Gastrocnemius medialis (tissue), 4 donors: ENCODE data around the gene CHMP4A. TPM values are rescaled to one million over a fixed set of nuclear protein-coding genes. Genes with fewer than 3 reads are reported as not detected.

ENCODE experiments used
- ATAC-seq, 2 donors: fragments of 150-250 bp; one replicate each; pipeline ENCODE4 v1.9.1; 2016
- DNase-seq, 2 donors: peaks; one replicate each; pipeline ENCODE4 v3.0.0-alpha.2; 2019
- H3K27ac ChIP-seq, 4 donors: fragments of 200-600 bp; sonication (generic); 1 replicate in 1 of 4; 2 replicates in 3 of 4; pipeline ENCODE4 v1.5.1; 2016 to 2018; ENCODE audit warnings: mild to moderate bottlenecking in 2 of 4, moderate library complexity in 1 of 4
- H3K27me3 ChIP-seq, 3 donors: fragments of 200-600 bp; sonication (generic) in 2 of 3; 1 replicate in 1 of 3; 2 replicates in 2 of 3; pipeline versions ENCODE4 v1.5.1 to v1.6.0; 2016 to 2019; ENCODE audit warnings: mild to moderate bottlenecking in 1 of 3, moderate library complexity in 1 of 3
- H3K36me3 ChIP-seq, 2 donors: fragments of 200-600 bp; sonication (generic) in 1 of 2; one replicate each; pipeline ENCODE4 v1.5.1; 2017 to 2018
- H3K4me1 ChIP-seq, 2 donors: fragments of 200-600 bp; sonication (generic) in 1 of 2; one replicate each; pipeline ENCODE4 v1.5.1; 2016 to 2017; ENCODE audit warnings: mild to moderate bottlenecking in 2 of 2
- H3K4me3 ChIP-seq, 4 donors: fragments of 200-600 bp; sonication (generic) in 3 of 4; 1 replicate in 1 of 4; 2 replicates in 3 of 4; pipeline ENCODE4 v1.5.1; 2016 to 2019; ENCODE audit warnings: mild to moderate bottlenecking in 2 of 4
- H3K9me3 ChIP-seq, 3 donors: fragments of 200-600 bp; sonication (generic) in 2 of 3; 1 replicate in 1 of 3; 2 replicates in 2 of 3; pipeline ENCODE4 v1.5.1; 2016 to 2019
- CTCF ChIP-seq, 5 experiments: fragments of 450-650 bp in 3 of 5; fragments of 200-600 bp in 2 of 5; sonication (generic) in 2 of 5; IDR thresholded peaks in 4 of 5; conservative IDR thresholded peaks in 1 of 5; 1 replicate in 4 of 5; 2 replicates in 1 of 5; pipeline ENCODE4 v1.5.1; 2016 to 2019; ENCODE audit warnings: antibody characterized with exemption in 5 of 5, mild to moderate bottlenecking in 3 of 5, moderate library complexity in 3 of 5
- POLR2A ChIP-seq, 2 donors: fragments of 450-650 bp; IDR thresholded peaks; one replicate each; pipeline ENCODE4 v1.6.1; 2017; ENCODE audit warnings: antibody characterized with exemption in 2 of 2, mild to moderate bottlenecking in 2 of 2, moderate library complexity in 2 of 2
- in situ Hi-C, 4 donors: fragments of 200-750 bp; cut with MboI; loops; one replicate each; pipeline versions ENCODE4 v1.15.0 to v1.8.0; 2017; ENCODE audit warnings: low sequenced_read_pairs in 4 of 4
- intact Hi-C: fragments of 100-400 bp; cut with DNase I; formaldehyde crosslinking; loops from one replicate; pipeline ENCODE4 v1.15.1; 2023; ENCODE audit warnings: low total_unique reads
- total RNA-seq, 4 donors: library from RNA; depleted of rRNA; stranded (reverse); fragments of >200 nt; gene quantifications; one replicate each; pipeline versions ENCODE4 v1.1.0 to v1.2.3, GENCODE V29; 2016

Gene CHMP4A
- total RNA-seq, 4 donors from 2014 or later, result 13.6 to 29.8 (median 20.7) TPM

- peak overlapping the region; percentile 62 to 90 (median 84) for H3K27ac ChIP-seq
- DNase-seq, result no peak
- in situ Hi-C loops, result no loop called here
Measured at GRCh38 chr14:24189059-24189375, 24.3 kb downstream of the CHMP4A start.

DNA sequence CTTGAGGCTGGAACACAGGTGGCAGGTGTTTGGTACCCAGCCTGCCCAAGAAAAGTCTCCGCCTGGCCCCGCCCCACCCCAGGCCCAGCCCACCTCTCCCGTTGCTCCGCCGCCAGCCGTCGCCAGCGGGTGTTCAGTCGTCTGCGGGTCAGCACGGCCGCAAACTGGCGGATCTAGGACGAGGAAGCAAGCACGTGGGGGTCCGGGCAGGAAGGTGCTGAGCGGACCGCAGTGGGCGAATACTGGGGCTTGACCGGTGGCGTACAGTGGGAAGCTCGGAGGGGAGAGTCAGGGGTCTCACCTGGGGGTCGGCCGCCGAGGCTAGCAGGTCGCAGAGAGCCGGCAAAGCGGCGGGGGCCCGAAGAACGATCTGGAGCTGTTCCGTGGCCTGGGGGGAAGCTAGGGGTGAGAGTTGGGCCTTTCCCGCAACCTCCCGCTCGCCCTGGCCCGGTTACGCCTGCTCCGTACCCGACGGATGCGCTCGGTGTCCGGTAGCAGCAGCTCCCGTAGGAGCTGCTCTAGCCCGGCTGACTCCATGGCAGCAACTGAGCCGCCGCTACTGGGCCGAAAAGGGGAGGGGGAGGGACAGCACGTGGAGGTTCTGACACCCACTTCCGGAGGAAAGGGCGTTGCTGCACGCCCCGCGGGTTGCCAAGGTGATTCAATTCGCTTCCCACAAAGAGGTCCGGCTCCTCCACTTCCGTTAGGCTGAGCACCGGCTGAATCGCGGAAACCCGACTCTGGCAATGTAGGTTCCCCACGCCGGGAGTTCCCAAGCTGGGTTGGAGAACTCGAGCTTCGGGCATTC is 24.8 kb downstream of the CHMP4A start, which contains the start of gene IPO4:
Gene IPO4, minus strand, starts transcription at position 566 of the 808 bp plus-strand sequence. Its CDS starts 29 bp downstream, at position 537.
- Histone ChIP-seq H3K27ac (peak within 1 kb of the TSS; percentile 83 to 90 (median 86)), H3K27me3 (no peaks in the 10 kb centered on the region), H3K36me3 (peaks cover 0 to 55% of the 10 kb centered on the region in 2 donors), H3K4me3 (peak within 1 kb of the TSS; percentile 62 to 84 (median 82)), H3K4me1 (peaks cover 12 to 16% of the 10 kb centered on the region in 2 donors), H3K9me3 (no peaks in the 10 kb centered on the region)
- in situ Hi-C loops (no loop called here), intact Hi-C loops (loop anchor here (1.0 kb wide), 3 partner anchors 27 to 44 kb away; partner anchors contain the start of genes GMPR2, IRF9, NEDD8 and RNF31)
- peak; percentile 99 for ATAC-seq
- TF ChIP-seq POLR2A (IDR thresholded peaks at IDR 0.05) (peak; percentile 86), CTCF (IDR thresholded peaks at IDR 0.05 in 4 of 5, conservative IDR thresholded peaks at IDR 0.05 in 1 of 5) (no peak)
- DNase-seq, result peak; percentile 96 to 97

More at GRCh38 chr14:24189059-24189375, 24.3 kb downstream of the CHMP4A start:
- no peak for TF ChIP-seq CTCF (IDR thresholded peaks at IDR 0.05 in 4 of 5, conservative IDR thresholded peaks at IDR 0.05 in 1 of 5)
- TF ChIP-seq POLR2A (IDR thresholded peaks at IDR 0.05), result no peak
- peak overlapping the region in 3 of 4 donors; percentile 62 to 84 (median 80) for H3K4me3 ChIP-seq
- peaks cover 0 to 52% of the 10 kb centered on the region in 2 donors for H3K36me3 ChIP-seq
- intact Hi-C loops, result no loop called here
- no peak for ATAC-seq
- no peaks in the 10 kb centered on the region for H3K9me3 ChIP-seq
- H3K27me3 ChIP-seq, result no peaks in the 10 kb centered on the region
- H3K4me1 ChIP-seq, result peaks cover 12 to 16% of the 10 kb centered on the region in 2 donors

DNA sequence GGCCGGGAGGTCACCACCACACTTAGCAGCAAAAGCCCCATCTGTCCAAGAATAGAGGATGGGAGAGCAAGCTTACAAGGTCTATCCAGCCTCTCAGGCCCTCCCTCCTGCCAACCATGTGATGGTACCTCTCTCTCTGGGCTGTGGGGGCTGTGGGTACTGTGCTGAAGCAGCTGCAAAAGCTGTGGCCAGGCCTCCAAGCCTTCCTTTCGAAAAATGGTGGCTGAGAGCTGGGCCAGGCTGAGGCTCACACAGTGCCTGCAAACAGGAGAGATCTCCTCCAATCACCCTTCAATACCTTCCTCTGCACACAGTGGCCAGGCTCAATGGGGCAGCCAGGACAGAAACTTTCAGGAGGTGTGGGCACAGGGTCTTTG is 25.8 kb downstream of the CHMP4A start:
- no peak for DNase-seq
- no peak for TF ChIP-seq CTCF (IDR thresholded peaks at IDR 0.05 in 4 of 5, conservative IDR thresholded peaks at IDR 0.05 in 1 of 5)
- no peak for TF ChIP-seq POLR2A (IDR thresholded peaks at IDR 0.05)
- Histone ChIP-seq H3K4me3 (peak overlapping the region in 3 of 4 donors; percentile 80 to 84 (median 84)), H3K36me3 (peaks cover 0 to 58% of the 10 kb centered on the region in 2 donors), H3K4me1 (peaks cover 12 to 16% of the 10 kb centered on the region in 2 donors), H3K9me3 (no peaks in the 10 kb centered on the region), H3K27ac (peak overlapping the region; percentile 83 to 90 (median 86)), H3K27me3 (no peaks in the 10 kb centered on the region)
- ATAC-seq, result no peak
- in situ Hi-C loops, result no loop called here
- intact Hi-C loops, result no loop called here

DNA sequence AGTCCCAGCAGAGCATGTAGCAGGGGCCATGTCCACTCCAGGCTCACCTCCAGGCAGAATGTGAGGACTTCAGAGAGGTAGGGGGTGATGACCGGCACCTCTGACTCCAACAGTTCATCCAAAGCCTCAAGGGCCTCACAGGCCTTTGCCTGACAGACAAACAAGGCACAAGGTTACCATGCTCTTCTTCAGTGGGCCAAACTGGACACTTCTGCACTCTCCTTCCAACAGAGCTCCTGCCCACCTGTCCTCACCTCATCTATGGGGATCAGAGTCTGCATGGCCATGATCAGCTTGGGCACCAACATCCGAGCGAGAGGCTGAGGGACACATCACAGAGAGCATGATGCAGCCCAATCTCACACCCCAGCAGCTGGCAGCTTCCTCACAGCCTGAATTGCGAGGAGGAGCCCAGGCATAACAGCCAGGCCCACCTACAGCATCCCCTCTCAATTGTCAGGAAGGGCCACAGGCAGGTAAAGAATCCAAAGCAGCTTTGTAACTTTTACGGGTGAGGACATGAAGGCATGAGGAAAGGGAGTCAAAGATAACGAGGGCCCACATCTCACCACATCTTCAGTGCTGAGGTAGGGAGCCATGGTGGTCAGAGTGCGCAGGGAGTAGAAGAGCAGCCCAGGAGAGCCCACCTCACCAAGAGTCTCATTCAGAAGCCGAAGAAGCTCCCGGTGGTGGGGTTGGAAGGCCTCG is 26.3 kb downstream of the CHMP4A start:
- no peak for DNase-seq
- H3K27me3 ChIP-seq, result no peaks in the 10 kb centered on the region
- in situ Hi-C loops, result no loop called here
- no peaks in the 10 kb centered on the region for H3K9me3 ChIP-seq
- TF ChIP-seq POLR2A (IDR thresholded peaks at IDR 0.05), result no peak
- TF ChIP-seq CTCF (IDR thresholded peaks at IDR 0.05 in 4 of 5, conservative IDR thresholded peaks at IDR 0.05 in 1 of 5), result no peak
- H3K4me1 ChIP-seq, result peaks cover 12 to 16% of the 10 kb centered on the region in 2 donors
- intact Hi-C loops, result no loop called here
- peaks cover 0 to 58% of the 10 kb centered on the region in 2 donors for H3K36me3 ChIP-seq
- ATAC-seq, result no peak
- peak overlapping the region in 1 of 4 donors; percentile 89 for H3K27ac ChIP-seq
- H3K4me3 ChIP-seq, result peak overlapping the region in 1 of 4 donors; percentile 84
